ENCODE measurements around the gene LYRM2. TPM values are rescaled to one million over a fixed set of nuclear protein-coding genes. Genes with fewer than 3 reads are reported as not detected.

LYRM2 gene
- total and polyA plus RNA-seq, 9 donors, result 18.6 to 28.2 (median 26.5) TPM

DNA sequence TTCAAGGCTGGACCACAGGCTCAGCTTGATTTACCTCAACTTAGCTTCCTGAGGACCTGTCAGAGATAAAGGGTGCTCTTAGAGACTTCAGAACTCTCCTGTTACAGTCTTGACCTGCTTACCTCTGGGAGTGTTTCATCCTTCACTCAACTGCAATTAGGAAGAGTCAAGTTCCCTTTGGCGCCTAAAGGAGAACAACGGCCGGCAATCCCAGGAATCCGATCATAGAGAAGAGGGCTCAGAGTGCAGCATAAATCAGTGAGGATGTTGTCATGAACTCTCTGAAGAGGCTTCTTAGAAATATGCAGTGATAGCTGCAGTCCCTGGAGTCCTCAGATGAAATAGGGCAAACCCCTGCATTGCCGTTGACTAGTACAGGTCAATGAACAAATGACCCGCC is 36.4 kb downstream of the LYRM2 start:
- 81% methylated on average over 6 of the region's 6 CpGs for WGBS (ENCODE audit: insufficient coverage)
- no peak overlapping the region for H3K27ac ChIP-seq (ENCODE audit: low read length)

DNA sequence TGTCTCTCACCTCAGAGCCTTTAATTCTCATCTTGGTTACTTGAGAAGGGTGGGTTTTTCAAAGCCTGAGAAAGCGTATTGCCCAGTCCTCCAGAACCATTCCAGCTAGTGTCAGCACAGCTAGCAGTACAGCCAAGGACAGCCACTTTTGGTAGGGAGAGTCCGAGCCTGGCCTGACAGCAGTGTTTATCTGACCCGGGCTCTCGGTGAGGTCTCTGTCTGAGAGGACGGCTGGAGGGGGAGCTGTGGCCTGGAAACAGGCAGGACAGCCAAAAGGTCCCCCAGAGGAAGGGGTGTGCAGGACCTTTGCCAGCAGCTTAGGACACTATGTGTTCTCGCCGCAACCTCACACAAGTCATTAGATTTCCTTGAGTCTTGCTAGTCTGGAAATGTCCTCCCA is 38.8 kb downstream of the LYRM2 start:
- WGBS (ENCODE audit: insufficient coverage), result 32% methylated on average over 5 of the region's 7 CpGs
- no peaks in the 10 kb centered on the region for H3K9me3 ChIP-seq (replicated peaks; ENCODE audit: control insufficient read depth, low read depth, low read length)
- H3K36me3 ChIP-seq (ENCODE audit: control insufficient read depth, insufficient read depth, low read length), result no peaks in the 10 kb centered on the region
- no peak overlapping the region for H3K4me3 ChIP-seq (ENCODE audit: low read length)
- no peaks in the 10 kb centered on the region for H3K4me1 ChIP-seq (ENCODE audit: control insufficient read depth, insufficient read depth, low read length)
- H3K27me3 ChIP-seq (ENCODE audit: control insufficient read depth, insufficient read depth, low read length), result no peaks in the 10 kb centered on the region
- no peak overlapping the region for H3K27ac ChIP-seq (ENCODE audit: low read length)
- peak; percentile 10 for DNase-seq

More for the DNA sequence above, 36.4 kb downstream of the LYRM2 start:
- H3K4me3 ChIP-seq (ENCODE audit: low read length), result no peak overlapping the region
- no peaks in the 10 kb centered on the region for H3K9me3 ChIP-seq (replicated peaks; ENCODE audit: control insufficient read depth, low read depth, low read length)
- H3K27me3 ChIP-seq (ENCODE audit: control insufficient read depth, insufficient read depth, low read length), result no peaks in the 10 kb centered on the region
- no peaks in the 10 kb centered on the region for H3K4me1 ChIP-seq (ENCODE audit: control insufficient read depth, insufficient read depth, low read length)
- H3K36me3 ChIP-seq (ENCODE audit: control insufficient read depth, insufficient read depth, low read length), result peaks cover 3% of the 10 kb centered on the region
- no peak for DNase-seq

DNA sequence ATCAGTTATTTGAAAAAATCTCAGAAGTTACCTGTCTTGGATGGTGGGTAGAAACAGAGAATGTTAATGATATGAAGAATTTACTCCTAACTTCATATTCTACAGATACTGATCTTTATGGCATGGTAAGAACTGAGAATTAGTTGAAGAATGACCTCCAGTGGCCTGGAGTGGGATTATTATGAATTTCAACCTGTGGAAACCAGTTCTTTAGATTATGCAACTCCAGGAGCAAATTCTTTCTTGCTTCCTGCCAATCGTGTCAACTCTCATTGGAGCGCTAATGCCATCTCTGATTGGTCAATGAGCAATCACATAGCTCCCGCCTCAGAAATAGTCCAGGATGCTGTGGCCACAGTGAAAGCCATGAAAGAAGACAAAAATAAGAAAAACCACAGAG is 40.6 kb downstream of the LYRM2 start:
- peak; percentile 57 for DNase-seq

DNA sequence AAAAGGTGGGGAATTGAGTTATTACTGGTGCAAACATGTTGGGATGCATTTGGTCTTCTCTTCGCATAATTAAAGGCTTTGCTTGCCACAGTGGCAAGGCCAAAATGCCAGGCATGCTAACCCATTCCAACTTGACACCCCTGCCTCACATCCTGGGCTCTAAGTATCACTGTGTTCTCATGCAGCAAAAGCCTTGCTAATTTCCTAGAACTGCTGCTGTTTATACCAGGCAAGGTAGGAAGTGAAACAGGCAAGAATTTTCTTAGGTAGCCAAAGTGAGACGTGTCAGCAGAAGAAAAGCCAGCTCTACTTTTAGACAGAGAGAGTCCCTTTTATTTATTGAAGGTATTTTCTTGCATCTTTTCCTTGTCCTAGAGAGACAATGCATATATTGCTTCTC is 41.2 kb downstream of the LYRM2 start:
- Histone ChIP-seq H3K36me3 (ENCODE audit: control insufficient read depth, insufficient read depth, low read length) (no peaks in the 10 kb centered on the region), H3K27ac (ENCODE audit: low read length) (no peak overlapping the region), H3K9me3 (replicated peaks; ENCODE audit: control insufficient read depth, low read depth, low read length) (no peaks in the 10 kb centered on the region), H3K4me1 (ENCODE audit: control insufficient read depth, insufficient read depth, low read length) (no peaks in the 10 kb centered on the region), H3K4me3 (ENCODE audit: low read length) (no peak overlapping the region), H3K27me3 (ENCODE audit: control insufficient read depth, insufficient read depth, low read length) (no peaks in the 10 kb centered on the region)
- WGBS (ENCODE audit: insufficient coverage), result 86% methylated on average over 1 of the region's 2 CpGs
- no peak for DNase-seq

More for the DNA sequence above, 40.6 kb downstream of the LYRM2 start:
- Histone ChIP-seq H3K9me3 (replicated peaks; ENCODE audit: control insufficient read depth, low read depth, low read length) (no peaks in the 10 kb centered on the region), H3K36me3 (ENCODE audit: control insufficient read depth, insufficient read depth, low read length) (no peaks in the 10 kb centered on the region), H3K27me3 (ENCODE audit: control insufficient read depth, insufficient read depth, low read length) (no peaks in the 10 kb centered on the region), H3K4me1 (ENCODE audit: control insufficient read depth, insufficient read depth, low read length) (no peaks in the 10 kb centered on the region), H3K4me3 (ENCODE audit: low read length) (no peak overlapping the region), H3K27ac (ENCODE audit: low read length) (no peak overlapping the region)
- 44% methylated on average over 3 of the region's 3 CpGs for WGBS (ENCODE audit: insufficient coverage)

GRCh38 chr6:89596484-89596883 is 42.1 kb downstream of the LYRM2 start:
- WGBS (ENCODE audit: insufficient coverage), result no CpG with 5 or more reads among the region's 1 CpG
- no peaks in the 10 kb centered on the region for H3K27me3 ChIP-seq (ENCODE audit: control insufficient read depth, insufficient read depth, low read length)
- no peaks in the 10 kb centered on the region for H3K9me3 ChIP-seq (replicated peaks; ENCODE audit: control insufficient read depth, low read depth, low read length)
- H3K27ac ChIP-seq (ENCODE audit: low read length), result no peak overlapping the region
- no peaks in the 10 kb centered on the region for H3K4me1 ChIP-seq (ENCODE audit: control insufficient read depth, insufficient read depth, low read length)
- H3K4me3 ChIP-seq (ENCODE audit: low read length), result no peak overlapping the region
- no peaks in the 10 kb centered on the region for H3K36me3 ChIP-seq (ENCODE audit: control insufficient read depth, insufficient read depth, low read length)
- DNase-seq, result no peak

- Histone ChIP-seq H3K9me3 (replicated peaks; ENCODE audit: control insufficient read depth, low read depth, low read length) (no peaks in the 10 kb centered on the region), H3K27ac (ENCODE audit: low read length) (no peak overlapping the region), H3K27me3 (ENCODE audit: control insufficient read depth, insufficient read depth, low read length) (no peaks in the 10 kb centered on the region), H3K4me1 (ENCODE audit: control insufficient read depth, insufficient read depth, low read length) (no peaks in the 10 kb centered on the region), H3K4me3 (ENCODE audit: low read length) (no peak overlapping the region), H3K36me3 (ENCODE audit: control insufficient read depth, insufficient read depth, low read length) (no peaks in the 10 kb centered on the region)
- no peak for DNase-seq
- 100% methylated on average over 1 of the region's 2 CpGs for WGBS (ENCODE audit: insufficient coverage)
Observed at GRCh38 chr6:89596056-89596455, 42.5 kb downstream of the LYRM2 start.

GRCh38 chr6:89591745-89592144 is 46.8 kb downstream of the LYRM2 start:
- Histone ChIP-seq H3K4me1 (ENCODE audit: control insufficient read depth, insufficient read depth, low read length) (no peaks in the 10 kb centered on the region), H3K4me3 (ENCODE audit: low read length) (no peak overlapping the region), H3K27me3 (ENCODE audit: control insufficient read depth, insufficient read depth, low read length) (no peaks in the 10 kb centered on the region), H3K36me3 (ENCODE audit: control insufficient read depth, insufficient read depth, low read length) (no peaks in the 10 kb centered on the region), H3K9me3 (replicated peaks; ENCODE audit: control insufficient read depth, low read depth, low read length) (no peaks in the 10 kb centered on the region), H3K27ac (ENCODE audit: low read length) (no peak overlapping the region)
- WGBS (ENCODE audit: insufficient coverage), result 64% methylated on average over 3 of the region's 4 CpGs
- DNase-seq, result no peak

GRCh38 chr6:89590133-89590532 is 48.4 kb downstream of the LYRM2 start:
- H3K4me3 ChIP-seq (ENCODE audit: low read length), result no peak overlapping the region
- WGBS (ENCODE audit: insufficient coverage), result no CpG with 5 or more reads among the region's 2 CpGs
- no peaks in the 10 kb centered on the region for H3K4me1 ChIP-seq (ENCODE audit: control insufficient read depth, insufficient read depth, low read length)
- no peaks in the 10 kb centered on the region for H3K9me3 ChIP-seq (replicated peaks; ENCODE audit: control insufficient read depth, low read depth, low read length)
- no peak overlapping the region for H3K27ac ChIP-seq (ENCODE audit: low read length)
- H3K36me3 ChIP-seq (ENCODE audit: control insufficient read depth, insufficient read depth, low read length), result no peaks in the 10 kb centered on the region
- no peak for DNase-seq
- H3K27me3 ChIP-seq (ENCODE audit: control insufficient read depth, insufficient read depth, low read length), result no peaks in the 10 kb centered on the region

DNA sequence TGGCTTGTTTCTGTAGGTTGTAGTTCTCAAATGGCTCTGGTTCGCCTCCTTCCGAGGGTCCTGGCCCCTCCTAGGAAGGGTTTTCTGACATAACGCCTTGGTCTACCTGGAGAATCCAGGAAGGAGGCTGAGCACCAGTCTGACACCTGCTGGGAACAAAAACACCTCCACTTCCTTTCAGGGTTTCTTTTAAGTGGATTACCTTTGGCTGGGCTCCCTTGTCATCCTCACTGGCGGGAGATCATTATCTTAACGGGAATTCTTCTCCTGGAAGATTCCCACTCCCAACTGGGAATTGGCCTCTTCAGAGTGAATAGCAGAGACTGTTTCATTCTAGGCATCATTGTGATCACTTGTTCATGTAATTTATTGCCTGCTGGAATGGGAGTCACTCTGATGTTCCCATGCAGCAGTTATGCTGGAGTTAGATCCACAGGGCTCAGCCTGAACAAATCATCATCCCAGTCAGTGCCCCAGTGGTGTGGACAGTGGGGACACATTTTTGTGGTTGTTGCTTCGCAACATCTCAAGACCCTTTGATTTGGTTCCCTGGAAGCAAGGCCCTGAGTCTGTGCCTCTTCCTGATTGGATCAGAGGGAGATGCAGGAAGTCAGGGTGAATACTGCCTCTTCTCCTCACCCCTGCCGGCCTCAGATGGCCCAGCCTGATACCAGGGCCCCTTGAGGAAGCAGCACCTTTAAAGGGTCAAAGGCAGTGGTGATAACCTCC is 49.1 kb downstream of the LYRM2 start:
- WGBS (ENCODE audit: insufficient coverage), result 80% methylated on average over 1 of the region's 7 CpGs
- H3K27me3 ChIP-seq (ENCODE audit: control insufficient read depth, insufficient read depth, low read length), result no peaks in the 10 kb centered on the region
- H3K4me1 ChIP-seq (ENCODE audit: control insufficient read depth, insufficient read depth, low read length), result no peaks in the 10 kb centered on the region
- no peak for DNase-seq
- H3K9me3 ChIP-seq (replicated peaks; ENCODE audit: control insufficient read depth, low read depth, low read length), result no peaks in the 10 kb centered on the region
- H3K36me3 ChIP-seq (ENCODE audit: control insufficient read depth, insufficient read depth, low read length), result no peaks in the 10 kb centered on the region
- H3K4me3 ChIP-seq (ENCODE audit: low read length), result no peak overlapping the region
- no peak overlapping the region for H3K27ac ChIP-seq (ENCODE audit: low read length)

- Histone ChIP-seq H3K4me1 (ENCODE audit: control insufficient read depth, insufficient read depth, low read length) (no peaks in the 10 kb centered on the region), H3K9me3 (replicated peaks; ENCODE audit: control insufficient read depth, low read depth, low read length) (no peaks in the 10 kb centered on the region), H3K27me3 (ENCODE audit: control insufficient read depth, insufficient read depth, low read length) (no peaks in the 10 kb centered on the region), H3K27ac (ENCODE audit: low read length) (no peak overlapping the region), H3K36me3 (ENCODE audit: control insufficient read depth, insufficient read depth, low read length) (no peaks in the 10 kb centered on the region), H3K4me3 (ENCODE audit: low read length) (no peak overlapping the region)
- WGBS (ENCODE audit: insufficient coverage), result no CpG with 5 or more reads among the region's 1 CpG
- DNase-seq, result no peak
Observed at GRCh38 chr6:89585154-89585553, 53.4 kb downstream of the LYRM2 start.

GRCh38 chr6:89584539-89584938 is 54.0 kb downstream of the LYRM2 start:
- Histone ChIP-seq H3K9me3 (replicated peaks; ENCODE audit: control insufficient read depth, low read depth, low read length) (no peaks in the 10 kb centered on the region), H3K4me1 (ENCODE audit: control insufficient read depth, insufficient read depth, low read length) (no peaks in the 10 kb centered on the region), H3K4me3 (ENCODE audit: low read length) (no peak overlapping the region), H3K27me3 (ENCODE audit: control insufficient read depth, insufficient read depth, low read length) (no peaks in the 10 kb centered on the region), H3K27ac (ENCODE audit: low read length) (no peak overlapping the region), H3K36me3 (ENCODE audit: control insufficient read depth, insufficient read depth, low read length) (no peaks in the 10 kb centered on the region)
- no peak for DNase-seq
- WGBS (ENCODE audit: insufficient coverage), result no CpG with 5 or more reads among the region's 3 CpGs
